Measurements from ENCODE around the gene S100A12. TPM values are rescaled to one million over a fixed set of nuclear protein-coding genes. Genes with fewer than 3 reads are reported as not detected.

S100A12 gene
- total RNA-seq, 2 experiments from 2014 or later: not detected

DNA sequence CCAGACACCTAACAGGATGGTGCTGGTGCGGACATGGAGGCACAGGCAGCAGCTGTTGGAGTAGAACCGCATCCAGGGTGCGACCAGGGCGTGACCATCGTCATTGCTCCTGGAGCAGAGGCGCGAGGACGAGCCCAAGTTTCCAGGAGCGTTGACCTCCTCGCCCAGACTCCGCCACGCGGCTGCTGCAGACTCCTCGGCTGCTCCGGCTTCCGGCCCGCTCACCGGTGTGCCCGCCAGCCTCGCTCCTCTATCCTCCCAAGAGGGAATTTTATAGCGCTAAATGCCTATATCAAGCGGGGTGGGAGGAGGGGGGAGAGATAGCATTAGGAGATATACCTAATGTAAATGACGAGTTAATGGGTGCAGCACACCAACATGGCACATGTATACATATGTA is 5.3 kb upstream of the S100A12 start:
- H3K9me3 Mint-ChIP-seq (ENCODE audit: insufficient read depth): peaks cover 7% of the 10 kb centered on the region
- CTCF ChIA-PET: no interaction called here
- H3K4me3 Mint-ChIP-seq: no peak overlapping the region
- no peaks in the 10 kb centered on the region for H3K4me1 Mint-ChIP-seq (ENCODE audit: low read depth)
- ATAC-seq (no peak), DNase-seq (no peak)
- H3K27me3 Mint-ChIP-seq (ENCODE audit: low read depth): peaks cover 22% of the 10 kb centered on the region
- H3K27ac Mint-ChIP-seq: no peak overlapping the region
- POLR2A ChIA-PET: interaction anchor here (0.7 kb wide), 1 partner anchor 533 kb away, joined by 4 read pairs; no protein-coding TSS in a partner anchor
- H3K36me3 Mint-ChIP-seq (ENCODE audit: low read depth): no peaks in the 10 kb centered on the region

DNA sequence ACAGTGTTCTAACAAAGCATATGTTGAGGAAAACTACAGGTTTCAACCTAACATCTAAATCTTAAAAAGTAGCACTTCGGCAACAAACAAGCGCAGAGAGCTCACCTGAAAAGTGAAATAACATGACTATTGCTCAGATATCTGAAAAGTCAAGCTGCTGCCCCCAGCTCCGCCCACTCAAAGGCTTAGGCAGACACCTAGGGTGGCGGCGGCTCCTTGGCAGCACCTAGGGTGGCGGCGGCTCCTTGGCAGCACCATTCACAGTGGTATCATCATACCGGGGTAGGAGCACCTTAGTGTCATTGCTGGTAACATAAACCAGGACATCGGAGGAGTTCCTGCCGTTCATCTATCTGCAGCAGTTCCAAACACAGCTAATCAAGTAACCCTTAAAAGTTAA is 4.2 kb upstream of the S100A12 start:
- ATAC-seq (no peak), DNase-seq (no peak)
- ChIA-PET CTCF (no interaction called here), POLR2A (no interaction called here)
- Mint-ChIP-seq H3K27me3 (ENCODE audit: low read depth) (peaks cover 22% of the 10 kb centered on the region), H3K4me1 (ENCODE audit: low read depth) (no peaks in the 10 kb centered on the region), H3K36me3 (ENCODE audit: low read depth) (no peaks in the 10 kb centered on the region), H3K9me3 (ENCODE audit: insufficient read depth) (peaks cover 7% of the 10 kb centered on the region), H3K27ac (no peak overlapping the region), H3K4me3 (no peak overlapping the region)

- no peaks in the 10 kb centered on the region for H3K4me1 Mint-ChIP-seq (ENCODE audit: low read depth)
- H3K9me3 Mint-ChIP-seq (ENCODE audit: insufficient read depth): no peaks in the 10 kb centered on the region
- POLR2A ChIA-PET: no interaction called here
- H3K27me3 Mint-ChIP-seq (ENCODE audit: low read depth): peaks cover 8% of the 10 kb centered on the region
- no peak overlapping the region for H3K4me3 Mint-ChIP-seq
- CTCF ChIA-PET: no interaction called here
- no peak for DNase-seq
- ATAC-seq: no peak
- H3K27ac Mint-ChIP-seq: no peak overlapping the region
- no peaks in the 10 kb centered on the region for H3K36me3 Mint-ChIP-seq (ENCODE audit: low read depth)
Measured at GRCh38 chr1:153374071-153374470, 1.4 kb downstream of the S100A12 start.

GRCh38 chr1:153372571-153372970 is 2.9 kb downstream of the S100A12 start:
- no peak for DNase-seq
- no peak overlapping the region for H3K27ac Mint-ChIP-seq
- ATAC-seq: no peak
- H3K36me3 Mint-ChIP-seq (ENCODE audit: low read depth): no peaks in the 10 kb centered on the region
- ChIA-PET POLR2A (no interaction called here), CTCF (no interaction called here)
- H3K9me3 Mint-ChIP-seq (ENCODE audit: insufficient read depth): no peaks in the 10 kb centered on the region
- H3K27me3 Mint-ChIP-seq (ENCODE audit: low read depth): peaks cover 6% of the 10 kb centered on the region
- H3K4me3 Mint-ChIP-seq: no peak overlapping the region
- no peaks in the 10 kb centered on the region for H3K4me1 Mint-ChIP-seq (ENCODE audit: low read depth)

- H3K4me1 Mint-ChIP-seq (ENCODE audit: low read depth): no peaks in the 10 kb centered on the region
- no peak overlapping the region for H3K4me3 Mint-ChIP-seq
- ATAC-seq: no peak
- ChIA-PET CTCF (no interaction called here), POLR2A (no interaction called here)
- no peaks in the 10 kb centered on the region for H3K27me3 Mint-ChIP-seq (ENCODE audit: low read depth)
- no peak for DNase-seq
- no peaks in the 10 kb centered on the region for H3K9me3 Mint-ChIP-seq (ENCODE audit: insufficient read depth)
- H3K27ac Mint-ChIP-seq: no peak overlapping the region
- no peaks in the 10 kb centered on the region for H3K36me3 Mint-ChIP-seq (ENCODE audit: low read depth)
Measured at GRCh38 chr1:153371231-153371630, 4.2 kb downstream of the S100A12 start.

DNA sequence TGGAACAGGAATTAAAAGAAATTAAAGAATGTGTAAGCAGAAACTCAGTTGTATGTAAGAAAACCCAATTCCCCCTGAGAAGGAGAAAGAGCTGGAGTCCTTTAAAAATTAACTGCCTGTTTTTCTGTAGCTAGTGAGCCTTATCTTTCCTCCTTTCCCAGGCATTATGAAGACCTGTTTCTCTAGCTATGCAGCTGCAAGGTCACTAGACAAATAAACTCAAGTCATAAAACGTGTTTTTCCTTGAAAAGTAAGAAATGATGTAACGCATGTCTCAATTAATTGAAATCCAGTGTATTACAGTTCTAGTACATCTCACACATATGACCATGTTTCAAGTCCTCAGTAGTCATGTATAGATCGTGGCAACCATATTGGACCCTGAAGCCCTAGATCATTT is 5.3 kb downstream of the S100A12 start:
- Mint-ChIP-seq H3K27ac (no peak overlapping the region), H3K4me3 (no peak overlapping the region), H3K4me1 (ENCODE audit: low read depth) (no peaks in the 10 kb centered on the region), H3K36me3 (ENCODE audit: low read depth) (no peaks in the 10 kb centered on the region), H3K27me3 (ENCODE audit: low read depth) (no peaks in the 10 kb centered on the region), H3K9me3 (ENCODE audit: insufficient read depth) (no peaks in the 10 kb centered on the region)
- POLR2A ChIA-PET: no interaction called here
- CTCF ChIA-PET: interaction anchor here (0.8 kb wide), 1 partner anchor 125 kb away, joined by 3 read pairs; no protein-coding TSS in a partner anchor
- no peak for ATAC-seq
- no peak for DNase-seq

DNA sequence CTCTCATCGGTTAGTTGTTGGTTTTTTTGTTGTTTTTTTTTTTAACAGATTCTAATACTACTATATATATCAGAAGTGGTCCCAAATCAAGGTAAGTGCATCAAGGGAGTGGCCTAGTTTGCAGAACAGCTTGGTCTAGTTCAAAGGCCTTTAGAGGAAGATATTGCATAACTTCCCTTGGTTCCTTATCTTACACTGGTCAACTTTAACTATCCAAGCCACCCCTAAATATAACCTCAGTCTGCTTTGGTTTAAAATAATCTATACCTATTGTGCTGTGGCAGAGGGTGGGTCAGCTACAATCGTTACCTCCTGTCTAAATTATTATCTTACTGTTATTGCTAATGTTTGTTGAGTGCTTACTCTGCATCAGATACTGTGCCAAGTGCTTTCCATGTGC is 6.9 kb downstream of the S100A12 start:
- no peak overlapping the region for H3K4me3 Mint-ChIP-seq
- H3K27me3 Mint-ChIP-seq (ENCODE audit: low read depth): peaks cover 2% of the 10 kb centered on the region
- ChIA-PET POLR2A (no interaction called here), CTCF (no interaction called here)
- no peaks in the 10 kb centered on the region for H3K9me3 Mint-ChIP-seq (ENCODE audit: insufficient read depth)
- H3K4me1 Mint-ChIP-seq (ENCODE audit: low read depth): no peaks in the 10 kb centered on the region
- no peak overlapping the region for H3K27ac Mint-ChIP-seq
- DNase-seq: no peak
- no peak for ATAC-seq
- no peaks in the 10 kb centered on the region for H3K36me3 Mint-ChIP-seq (ENCODE audit: low read depth)

GRCh38 chr1:153367090-153367489 is 8.3 kb downstream of the S100A12 start:
- Mint-ChIP-seq H3K27me3 (ENCODE audit: low read depth) (peaks cover 7% of the 10 kb centered on the region), H3K36me3 (ENCODE audit: low read depth) (no peaks in the 10 kb centered on the region), H3K4me1 (ENCODE audit: low read depth) (no peaks in the 10 kb centered on the region), H3K9me3 (ENCODE audit: insufficient read depth) (no peaks in the 10 kb centered on the region), H3K4me3 (no peak overlapping the region), H3K27ac (no peak overlapping the region)
- ChIA-PET CTCF (interaction anchor here (0.6 kb wide), 1 partner anchor 144 kb away, joined by 3 read pairs; no protein-coding TSS in a partner anchor), POLR2A (no interaction called here)
- no peak for ATAC-seq
- no peak for DNase-seq

GRCh38 chr1:153366261-153366660 is 9.2 kb downstream of the S100A12 start:
- H3K4me3 Mint-ChIP-seq: no peak overlapping the region
- ChIA-PET POLR2A (no interaction called here), CTCF (no interaction called here)
- peaks cover 7% of the 10 kb centered on the region for H3K27me3 Mint-ChIP-seq (ENCODE audit: low read depth)
- DNase-seq: no peak
- ATAC-seq: no peak
- no peaks in the 10 kb centered on the region for H3K4me1 Mint-ChIP-seq (ENCODE audit: low read depth)
- no peaks in the 10 kb centered on the region for H3K9me3 Mint-ChIP-seq (ENCODE audit: insufficient read depth)
- H3K27ac Mint-ChIP-seq: no peak overlapping the region
- no peaks in the 10 kb centered on the region for H3K36me3 Mint-ChIP-seq (ENCODE audit: low read depth)

- no peaks in the 10 kb centered on the region for H3K36me3 Mint-ChIP-seq (ENCODE audit: low read depth)
- H3K4me1 Mint-ChIP-seq (ENCODE audit: low read depth): no peaks in the 10 kb centered on the region
- POLR2A ChIA-PET: no interaction called here
- no peak overlapping the region for H3K27ac Mint-ChIP-seq
- DNase-seq (no peak), ATAC-seq (no peak)
- H3K27me3 Mint-ChIP-seq (ENCODE audit: low read depth): peaks cover 7% of the 10 kb centered on the region
- H3K9me3 Mint-ChIP-seq (ENCODE audit: insufficient read depth): no peaks in the 10 kb centered on the region
- CTCF ChIA-PET: interaction anchor here (2.1 kb wide), 1 partner anchor 10 kb away, joined by 6 read pairs; no protein-coding TSS in a partner anchor
- no peak overlapping the region for H3K4me3 Mint-ChIP-seq
Measured at GRCh38 chr1:153365696-153366095, 9.7 kb downstream of the S100A12 start.

GRCh38 chr1:153364766-153365666 is 10.4 kb downstream of the S100A12 start:
- Mint-ChIP-seq H3K36me3 (ENCODE audit: low read depth) (no peaks in the 10 kb centered on the region), H3K27me3 (ENCODE audit: low read depth) (peaks cover 7% of the 10 kb centered on the region), H3K4me3 (no peak overlapping the region), H3K27ac (no peak overlapping the region), H3K9me3 (ENCODE audit: insufficient read depth) (no peaks in the 10 kb centered on the region), H3K4me1 (ENCODE audit: low read depth) (no peaks in the 10 kb centered on the region)
- ATAC-seq (no peak), DNase-seq (no peak)
- ChIA-PET POLR2A (no interaction called here), CTCF (interaction anchor here (2.1 kb wide), 1 partner anchor 10 kb away, joined by 6 read pairs; no protein-coding TSS in a partner anchor)

GRCh38 chr1:153364156-153364555 is 11.3 kb downstream of the S100A12 start:
- no peak for ATAC-seq
- Mint-ChIP-seq H3K4me1 (ENCODE audit: low read depth) (no peaks in the 10 kb centered on the region), H3K27ac (no peak overlapping the region), H3K27me3 (ENCODE audit: low read depth) (peaks cover 7% of the 10 kb centered on the region), H3K4me3 (no peak overlapping the region), H3K9me3 (ENCODE audit: insufficient read depth) (no peaks in the 10 kb centered on the region), H3K36me3 (ENCODE audit: low read depth) (no peaks in the 10 kb centered on the region)
- DNase-seq: no peak
- CTCF ChIA-PET: interaction anchor here (0.5 to 2.1 kb wide), 2 partner anchors 9 to 984 kb away, joined by 3 to 6 read pairs; no protein-coding TSS in a partner anchor
- POLR2A ChIA-PET: no interaction called here

Measured in activated CD8-positive, alpha-beta T cell treated with anti-CD3 and anti-CD28 coated beads, Interleukin-2, amount 10 ng/mL, durations not matched to agents 7 days and 5 days (primary cell).